HG03025 (cell line): ENCODE results near the gene MRGPRX2.

ENCODE experiments used
- ATAC-seq: cut with Tn5 transposase; IDR thresholded peaks from one replicate; pipeline ENCODE4 v1.9.1; 2021; ENCODE audit warnings: mild to moderate bottlenecking, moderate library complexity; ENCODE audit not compliant: unreplicated experiment, low FRiP score

MRGPRX2 gene

GRCh38 chr11:19060629-19061028 is at the start of gene MRGPRX2:
TSS of gene MRGPRX2 (minus strand) at chr11:19060717. CDS start at chr11:19056402, 4,315 bp downstream.
- ATAC-seq = no peak

- no peak for ATAC-seq
Measured at GRCh38 chr11:19110295-19110694, 49.8 kb upstream of the MRGPRX2 start.

DNA sequence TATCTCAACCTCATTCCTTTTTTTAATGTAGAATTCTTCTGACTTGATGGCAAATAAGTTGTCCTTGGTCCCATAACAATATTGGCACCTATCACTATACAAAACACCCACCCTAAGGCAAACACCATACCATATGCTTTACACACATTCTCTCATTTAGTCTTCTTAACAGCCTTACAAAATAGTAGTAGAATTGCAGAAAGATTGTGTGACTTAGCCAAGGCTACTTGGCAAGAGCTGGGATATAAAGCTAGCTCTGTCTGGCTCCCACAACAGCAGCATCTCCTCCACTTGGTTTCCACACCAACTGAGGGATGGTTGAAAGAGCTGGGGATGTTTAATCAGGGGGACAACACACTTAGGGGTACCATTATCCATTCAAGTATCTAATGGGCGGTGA is 46.6 kb upstream of the MRGPRX2 start:
- ATAC-seq = no peak

DNA sequence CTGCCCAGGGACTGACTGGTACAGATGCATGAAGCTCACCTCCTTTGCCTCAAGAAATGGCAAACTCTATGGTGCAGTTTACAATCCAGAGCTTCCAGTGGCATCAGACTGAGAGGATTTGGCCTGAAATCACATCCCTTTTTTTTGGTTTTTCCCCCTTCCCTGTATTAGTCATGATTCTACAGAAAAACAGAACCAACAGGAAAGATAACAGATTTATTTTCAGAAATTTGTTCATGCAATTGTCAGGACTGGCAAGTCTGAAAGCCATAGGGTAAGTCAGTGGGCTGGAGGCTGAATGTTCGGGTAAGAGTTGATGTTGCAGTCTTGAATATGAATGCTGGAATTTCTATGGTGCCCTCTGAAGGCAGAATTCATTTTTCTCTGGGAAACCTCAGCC is 44.5 kb upstream of the MRGPRX2 start:
- ATAC-seq = no peak

GRCh38 chr11:19102521-19102900 is 42.0 kb upstream of the MRGPRX2 start:
- ATAC-seq = no peak

DNA sequence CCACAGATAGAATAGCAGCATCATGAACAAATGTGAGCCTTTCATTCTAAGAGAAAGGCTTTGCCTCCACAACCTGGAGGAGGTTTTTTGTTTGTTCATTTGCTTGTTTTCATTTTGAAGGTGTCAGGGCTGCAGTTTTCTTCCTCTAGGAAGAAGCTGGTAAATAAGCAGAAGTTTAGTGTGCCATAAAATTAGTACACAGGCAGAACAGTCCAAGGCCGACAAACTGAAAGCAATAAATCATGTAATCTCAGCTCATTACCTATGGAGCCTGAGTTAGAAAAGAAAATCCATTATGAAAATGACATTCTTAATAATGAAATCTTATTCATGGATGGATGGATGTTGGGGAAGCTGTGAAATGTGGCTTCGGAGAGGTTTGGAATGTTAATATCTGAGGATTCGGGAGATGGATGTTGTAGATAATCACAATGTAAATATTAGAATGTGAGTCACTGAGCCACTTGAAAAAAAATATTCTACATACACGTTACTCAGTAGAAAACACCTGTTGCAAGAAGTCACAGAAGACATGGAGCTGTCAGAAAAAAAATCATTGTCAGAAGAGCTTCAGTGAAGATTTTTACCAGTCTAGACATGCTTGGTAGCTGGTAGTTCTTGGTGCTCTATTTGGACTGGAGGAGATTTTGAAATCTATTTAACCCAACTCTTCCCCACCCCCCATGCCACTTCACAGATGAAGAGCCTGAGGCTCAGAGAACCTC is 41.4 kb upstream of the MRGPRX2 start:
- no peak for ATAC-seq

GRCh38 chr11:19100885-19101284 is 40.4 kb upstream of the MRGPRX2 start:
- no peak for ATAC-seq

GRCh38 chr11:19099093-19099492 is 38.6 kb upstream of the MRGPRX2 start:
- no peak for ATAC-seq

GRCh38 chr11:19094859-19095258 is 34.3 kb upstream of the MRGPRX2 start:
- no peak for ATAC-seq

- ATAC-seq = no peak
Measured at GRCh38 chr11:19093976-19094375, 33.5 kb upstream of the MRGPRX2 start.

DNA sequence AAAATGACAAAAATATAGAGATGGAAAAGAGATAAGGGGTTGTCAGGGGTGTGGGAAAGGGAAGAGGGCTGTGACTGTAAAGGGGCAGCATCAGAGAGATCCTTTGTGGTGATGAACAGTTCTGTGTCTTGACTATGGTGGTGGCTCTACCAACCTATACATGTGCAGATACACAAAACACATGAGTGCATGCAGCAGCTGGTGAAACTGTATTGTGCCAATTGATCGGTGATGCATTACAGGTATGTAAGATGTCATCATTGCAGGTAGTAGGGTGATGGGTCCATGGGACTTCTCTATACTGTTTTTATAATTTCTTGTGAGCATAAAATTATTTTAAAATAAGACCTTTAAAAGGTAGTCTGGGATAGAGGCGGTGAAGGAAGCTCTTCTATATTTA is 32.3 kb upstream of the MRGPRX2 start:
- ATAC-seq = no peak

- ATAC-seq = no peak
Measured at GRCh38 chr11:19092342-19092741, 31.8 kb upstream of the MRGPRX2 start.

DNA sequence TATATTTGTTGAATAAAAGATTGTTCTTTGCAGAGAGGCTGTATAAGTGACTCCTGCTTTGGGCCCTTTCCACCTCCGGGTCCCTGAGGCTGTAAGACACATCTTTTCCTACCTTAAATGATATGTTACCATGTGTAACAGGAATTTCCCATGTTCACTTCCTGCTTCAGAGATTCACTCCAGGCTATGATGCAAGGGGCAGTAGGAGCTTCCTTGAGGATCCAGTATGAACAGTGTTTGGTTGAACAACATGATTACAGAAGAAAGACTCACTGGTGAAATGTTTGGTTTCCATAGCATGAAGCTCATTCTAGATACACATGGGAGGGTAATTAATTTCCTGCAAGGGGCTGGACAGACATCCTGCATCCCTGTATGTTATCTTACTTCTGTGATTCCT is 30.8 kb upstream of the MRGPRX2 start:
- ATAC-seq = no peak

DNA sequence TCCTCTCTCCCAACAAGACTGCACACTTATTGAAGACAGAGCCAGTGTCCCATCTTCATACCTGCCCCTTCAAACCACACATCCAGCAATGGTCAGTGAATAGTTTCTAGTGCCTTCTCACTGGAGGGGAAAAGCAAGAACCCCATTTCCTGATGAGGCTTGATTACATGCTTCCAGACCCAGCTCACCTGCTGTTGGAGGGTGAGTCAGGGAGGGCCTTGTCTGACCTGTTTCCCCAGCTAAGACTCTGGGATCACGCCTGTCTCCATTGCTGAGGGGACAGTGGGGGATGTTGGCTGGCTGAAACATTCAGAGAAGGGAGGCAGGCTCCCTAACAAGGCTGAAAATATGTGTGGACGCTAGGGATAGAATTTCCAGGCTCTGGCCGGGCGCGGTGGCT is 28.9 kb upstream of the MRGPRX2 start:
- no peak for ATAC-seq

DNA sequence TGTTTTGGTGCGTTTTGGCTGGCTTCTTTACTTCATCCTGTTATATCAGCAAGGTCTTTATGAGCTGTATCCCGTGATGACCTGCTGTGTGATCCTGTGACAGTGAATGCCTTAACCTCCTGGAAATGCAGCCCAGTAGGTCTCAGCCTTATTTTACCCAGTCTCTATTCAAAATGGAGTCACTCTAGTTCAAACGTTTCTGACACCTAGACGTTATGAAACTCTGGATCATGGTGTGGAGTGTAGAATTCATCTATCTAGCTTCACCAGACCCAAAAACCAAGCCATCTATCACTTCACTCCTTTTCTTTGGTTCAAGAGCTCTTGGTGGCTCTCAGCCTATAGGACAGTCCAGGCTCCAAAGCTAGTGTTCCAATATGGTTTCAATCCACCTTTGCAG is 28.3 kb upstream of the MRGPRX2 start:
- no peak for ATAC-seq

DNA sequence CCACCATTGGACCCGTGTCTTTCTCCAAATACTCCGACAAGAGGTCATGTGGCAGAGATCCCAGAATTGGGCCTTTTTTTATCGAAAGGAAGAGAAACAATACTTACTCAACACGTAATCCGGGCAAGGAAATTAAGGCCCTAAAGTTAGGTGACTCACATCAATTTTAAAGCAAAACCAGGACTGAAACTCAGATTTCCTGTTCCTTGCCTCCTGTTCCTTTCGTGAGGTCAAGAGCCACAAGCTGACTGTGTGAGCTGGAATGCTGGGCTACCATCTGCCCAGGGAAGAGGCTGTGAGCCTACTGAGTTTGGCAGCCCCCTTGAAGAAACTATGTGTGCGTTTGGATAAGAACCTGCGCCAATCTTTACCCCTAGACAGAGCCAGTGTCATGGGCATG is 27.1 kb upstream of the MRGPRX2 start:
- no peak for ATAC-seq

GRCh38 chr11:19084661-19085315 is 24.3 kb upstream of the MRGPRX2 start:
- no peak for ATAC-seq

GRCh38 chr11:19083166-19083565 is 22.6 kb upstream of the MRGPRX2 start:
- ATAC-seq = no peak

- ATAC-seq = no peak
Measured at GRCh38 chr11:19080579-19080993, 20.1 kb upstream of the MRGPRX2 start.

GRCh38 chr11:19079643-19080440 is 19.3 kb upstream of the MRGPRX2 start:
- no peak for ATAC-seq

- ATAC-seq = no peak
Measured at GRCh38 chr11:19077965-19078364, 17.4 kb upstream of the MRGPRX2 start.
